ENCODE results near the gene CFAP61.

GRCh38 chr20:20266552-20266951 lies 214.2 kb downstream of the CFAP61 start:
- TF ChIP-seq POLR2A (IDR thresholded peaks at IDR 0.05) = no peak
- TF ChIP-seq, protein P1, sequence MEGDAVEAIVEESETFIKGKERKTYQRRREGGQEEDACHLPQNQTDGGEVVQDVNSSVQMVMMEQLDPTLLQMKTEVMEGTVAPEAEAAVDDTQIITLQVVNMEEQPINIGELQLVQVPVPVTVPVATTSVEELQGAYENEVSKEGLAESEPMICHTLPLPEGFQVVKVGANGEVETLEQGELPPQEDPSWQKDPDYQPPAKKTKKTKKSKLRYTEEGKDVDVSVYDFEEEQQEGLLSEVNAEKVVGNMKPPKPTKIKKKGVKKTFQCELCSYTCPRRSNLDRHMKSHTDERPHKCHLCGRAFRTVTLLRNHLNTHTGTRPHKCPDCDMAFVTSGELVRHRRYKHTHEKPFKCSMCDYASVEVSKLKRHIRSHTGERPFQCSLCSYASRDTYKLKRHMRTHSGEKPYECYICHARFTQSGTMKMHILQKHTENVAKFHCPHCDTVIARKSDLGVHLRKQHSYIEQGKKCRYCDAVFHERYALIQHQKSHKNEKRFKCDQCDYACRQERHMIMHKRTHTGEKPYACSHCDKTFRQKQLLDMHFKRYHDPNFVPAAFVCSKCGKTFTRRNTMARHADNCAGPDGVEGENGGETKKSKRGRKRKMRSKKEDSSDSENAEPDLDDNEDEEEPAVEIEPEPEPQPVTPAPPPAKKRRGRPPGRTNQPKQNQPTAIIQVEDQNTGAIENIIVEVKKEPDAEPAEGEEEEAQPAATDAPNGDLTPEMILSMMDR (IDR thresholded peaks at IDR 0.05) = no peak
